Vagina (tissue), 2 donors: ENCODE data around the gene LMO2. TPM values are rescaled to one million over a fixed set of nuclear protein-coding genes. Genes with fewer than 3 reads are reported as not detected.

Source experiments
- DNase-seq, 2 donors: peaks; one replicate each; pipeline ENCODE4 v3.0.0-alpha.2; 2017; ENCODE audit errors: extremely low spot score in 2 of 2
- H3K27ac ChIP-seq: fragments of 200-600 bp; sonication (generic); one replicate; pipeline ENCODE4 v1.5.1; 2019
- H3K27me3 ChIP-seq: fragments of 200-600 bp; sonication (generic); one replicate; pipeline ENCODE4 v1.5.1; 2019
- H3K36me3 ChIP-seq, 2 donors: fragments of 200-600 bp; sonication (generic); one replicate each; pipeline ENCODE4 v1.5.1; 2017 to 2019
- H3K4me1 ChIP-seq: fragments of 200-600 bp; sonication (generic); one replicate; pipeline ENCODE4 v1.5.1; 2019
- H3K4me3 ChIP-seq, 2 donors: fragments of 200-600 bp; sonication (generic); 1 replicate in 1 of 2; 2 replicates in 1 of 2; pipeline ENCODE4 v1.5.1; 2016 to 2019
- H3K9me3 ChIP-seq: fragments of 200-600 bp; sonication (generic); one replicate; pipeline ENCODE4 v1.5.1; 2019
- POLR2A ChIP-seq, 2 donors: fragments of 450-650 bp; IDR thresholded peaks; one replicate each; pipeline ENCODE4 v1.6.1; 2017; ENCODE audit warnings: antibody characterized with exemption in 2 of 2, mild to moderate bottlenecking in 2 of 2, moderate library complexity in 2 of 2
- POLR2AphosphoS5 ChIP-seq, 2 donors: sonication (generic); formaldehyde crosslinking; IDR thresholded peaks; one replicate each; pipeline ENCODE4 v1.9.0; 2017; ENCODE audit warnings: antibody characterized with exemption in 2 of 2, mild to moderate bottlenecking in 2 of 2, low read depth in 1 of 2; ENCODE audit not compliant: insufficient read depth in 1 of 2
- intact Hi-C: fragments of 100-400 bp; cut with DNase I; formaldehyde crosslinking; loops from one replicate; pipeline ENCODE4 v1.15.1; 2023
- total RNA-seq: library from RNA; depleted of rRNA; stranded (reverse); fragments of >200 nt; gene quantifications from one replicate; pipeline ENCODE4 v1.2.3, GENCODE V29; 2016
- TF ChIP-seq, protein P1 (sequence below), 3 experiments: fragments of 450-650 bp in 2 of 3; fragments of 200-600 bp in 1 of 3; sonication (generic) in 1 of 3; IDR thresholded peaks; one replicate each; pipeline ENCODE4 v1.5.1; 2017 to 2019; ENCODE audit warnings: antibody characterized with exemption in 3 of 3, mild to moderate bottlenecking in 2 of 3, moderate library complexity in 2 of 3

Gene LMO2
- total RNA-seq, 1 donor from 2014 or later: 26.5 TPM

DNA sequence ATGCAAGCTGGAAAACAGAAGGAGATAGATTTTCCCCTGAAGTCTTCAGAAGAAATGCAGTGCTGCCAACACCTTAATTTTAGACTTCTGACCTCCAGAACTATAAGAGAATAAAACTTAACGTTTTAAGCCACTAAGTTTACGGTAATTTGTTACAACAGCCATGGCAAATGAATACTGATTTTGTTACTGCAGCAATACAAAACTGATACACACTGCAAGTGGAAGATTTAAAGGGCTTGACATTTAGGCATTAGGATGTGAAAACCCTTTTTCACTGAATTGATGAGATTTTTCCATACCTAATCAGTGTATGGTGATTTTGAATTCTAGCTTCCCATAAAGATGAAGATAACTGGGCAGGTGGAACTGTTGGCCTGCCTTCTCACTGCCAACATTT is 22.1 kb upstream of the LMO2 start:
- Histone ChIP-seq H3K27ac (no peak overlapping the region), H3K36me3 (no peaks in the 10 kb centered on the region), H3K4me3 (no peak overlapping the region), H3K4me1 (peaks cover 28% of the 10 kb centered on the region), H3K9me3 (no peaks in the 10 kb centered on the region), H3K27me3 (no peaks in the 10 kb centered on the region)
- no peak for TF ChIP-seq POLR2AphosphoS5 (IDR thresholded peaks at IDR 0.05; ENCODE audit: insufficient read depth in 1 of 2, low read depth in 1 of 2)
- TF ChIP-seq, protein P1, sequence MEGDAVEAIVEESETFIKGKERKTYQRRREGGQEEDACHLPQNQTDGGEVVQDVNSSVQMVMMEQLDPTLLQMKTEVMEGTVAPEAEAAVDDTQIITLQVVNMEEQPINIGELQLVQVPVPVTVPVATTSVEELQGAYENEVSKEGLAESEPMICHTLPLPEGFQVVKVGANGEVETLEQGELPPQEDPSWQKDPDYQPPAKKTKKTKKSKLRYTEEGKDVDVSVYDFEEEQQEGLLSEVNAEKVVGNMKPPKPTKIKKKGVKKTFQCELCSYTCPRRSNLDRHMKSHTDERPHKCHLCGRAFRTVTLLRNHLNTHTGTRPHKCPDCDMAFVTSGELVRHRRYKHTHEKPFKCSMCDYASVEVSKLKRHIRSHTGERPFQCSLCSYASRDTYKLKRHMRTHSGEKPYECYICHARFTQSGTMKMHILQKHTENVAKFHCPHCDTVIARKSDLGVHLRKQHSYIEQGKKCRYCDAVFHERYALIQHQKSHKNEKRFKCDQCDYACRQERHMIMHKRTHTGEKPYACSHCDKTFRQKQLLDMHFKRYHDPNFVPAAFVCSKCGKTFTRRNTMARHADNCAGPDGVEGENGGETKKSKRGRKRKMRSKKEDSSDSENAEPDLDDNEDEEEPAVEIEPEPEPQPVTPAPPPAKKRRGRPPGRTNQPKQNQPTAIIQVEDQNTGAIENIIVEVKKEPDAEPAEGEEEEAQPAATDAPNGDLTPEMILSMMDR (IDR thresholded peaks at IDR 0.05): no peak
- no peak for TF ChIP-seq POLR2A (IDR thresholded peaks at IDR 0.05)
- intact Hi-C loops: no loop called here
- no peak for DNase-seq

DNA sequence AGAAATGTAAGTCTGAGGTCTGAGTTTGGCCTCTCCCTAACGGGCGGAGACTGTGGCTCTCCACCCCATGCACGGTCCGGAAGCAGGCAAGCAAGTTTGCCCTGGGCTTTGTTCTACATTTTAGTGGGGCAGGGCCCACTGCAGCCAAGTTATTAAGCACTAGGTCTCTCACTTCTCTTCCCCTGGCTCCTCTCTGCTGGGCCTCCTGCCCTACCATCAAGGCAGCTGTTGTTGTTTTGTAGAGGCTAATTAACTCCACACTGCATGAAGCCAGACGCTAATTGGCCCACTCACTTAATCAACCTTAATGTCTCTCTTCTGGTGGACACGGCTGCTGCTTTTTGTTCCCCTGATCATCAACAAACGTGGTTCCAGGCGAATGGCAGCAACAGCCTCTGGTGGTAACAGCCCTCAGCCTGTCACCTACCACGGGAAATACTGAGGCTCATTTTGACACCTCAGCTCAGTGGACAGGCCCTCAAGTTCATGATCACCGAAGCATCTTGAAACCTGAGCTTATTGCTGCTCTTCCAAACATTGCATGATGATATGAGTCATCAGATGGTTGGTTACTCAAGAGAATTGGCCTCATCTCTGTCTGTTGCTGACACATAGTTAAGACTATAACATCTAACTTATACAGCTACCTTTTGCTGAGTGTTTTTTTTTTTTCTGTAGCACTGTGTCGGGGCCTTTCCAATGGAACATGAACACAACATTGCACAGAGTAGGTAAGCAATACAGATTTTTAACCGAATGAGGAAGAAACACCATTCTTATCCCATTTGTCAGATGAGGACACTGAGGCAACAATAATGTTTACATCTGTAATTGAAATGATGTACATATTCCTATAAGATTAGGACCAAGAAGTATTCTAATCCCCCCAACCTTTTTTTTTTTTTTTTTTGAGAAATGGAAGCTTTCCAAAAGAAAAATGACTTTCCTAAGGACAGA is 20.8 kb upstream of the LMO2 start:
- Histone ChIP-seq H3K9me3 (no peaks in the 10 kb centered on the region), H3K4me1 (peaks cover 32% of the 10 kb centered on the region), H3K27me3 (no peaks in the 10 kb centered on the region), H3K27ac (peak overlapping the region; percentile 68), H3K36me3 (no peaks in the 10 kb centered on the region), H3K4me3 (no peak overlapping the region)
- peak in 1 of 2 donors; percentile 67 for TF ChIP-seq POLR2AphosphoS5 (IDR thresholded peaks at IDR 0.05; ENCODE audit: insufficient read depth in 1 of 2, low read depth in 1 of 2)
- TF ChIP-seq POLR2A (IDR thresholded peaks at IDR 0.05): no peak
- intact Hi-C loops: no loop called here
- no peak for DNase-seq

DNA sequence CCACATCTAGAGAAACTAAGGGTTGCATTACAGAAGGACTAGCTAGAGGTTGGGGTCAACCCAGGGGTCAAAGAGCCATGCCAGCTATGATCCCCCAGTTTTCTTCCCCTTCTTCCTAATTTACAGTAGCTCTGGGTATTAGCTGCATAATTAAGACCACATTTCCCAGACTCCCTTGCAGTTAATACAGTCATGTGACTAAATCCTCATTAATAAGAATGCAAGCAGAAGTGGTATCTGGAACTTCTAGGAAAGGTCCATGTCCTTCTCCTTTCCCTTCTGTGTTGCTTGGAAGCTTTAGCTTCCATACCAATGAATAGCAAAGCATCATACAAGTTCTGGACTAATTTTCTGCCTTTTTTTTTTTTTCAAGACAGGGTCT is 19.1 kb upstream of the LMO2 start:
- Histone ChIP-seq H3K27me3 (no peaks in the 10 kb centered on the region), H3K4me3 (no peak overlapping the region), H3K9me3 (no peaks in the 10 kb centered on the region), H3K27ac (no peak overlapping the region), H3K4me1 (peaks cover 32% of the 10 kb centered on the region), H3K36me3 (no peaks in the 10 kb centered on the region)
- TF ChIP-seq POLR2AphosphoS5 (IDR thresholded peaks at IDR 0.05; ENCODE audit: insufficient read depth in 1 of 2, low read depth in 1 of 2): no peak
- no peak for TF ChIP-seq POLR2A (IDR thresholded peaks at IDR 0.05)
- TF ChIP-seq, protein P1 (IDR thresholded peaks at IDR 0.05): no peak
- intact Hi-C loops: no loop called here
- no peak for DNase-seq

DNA sequence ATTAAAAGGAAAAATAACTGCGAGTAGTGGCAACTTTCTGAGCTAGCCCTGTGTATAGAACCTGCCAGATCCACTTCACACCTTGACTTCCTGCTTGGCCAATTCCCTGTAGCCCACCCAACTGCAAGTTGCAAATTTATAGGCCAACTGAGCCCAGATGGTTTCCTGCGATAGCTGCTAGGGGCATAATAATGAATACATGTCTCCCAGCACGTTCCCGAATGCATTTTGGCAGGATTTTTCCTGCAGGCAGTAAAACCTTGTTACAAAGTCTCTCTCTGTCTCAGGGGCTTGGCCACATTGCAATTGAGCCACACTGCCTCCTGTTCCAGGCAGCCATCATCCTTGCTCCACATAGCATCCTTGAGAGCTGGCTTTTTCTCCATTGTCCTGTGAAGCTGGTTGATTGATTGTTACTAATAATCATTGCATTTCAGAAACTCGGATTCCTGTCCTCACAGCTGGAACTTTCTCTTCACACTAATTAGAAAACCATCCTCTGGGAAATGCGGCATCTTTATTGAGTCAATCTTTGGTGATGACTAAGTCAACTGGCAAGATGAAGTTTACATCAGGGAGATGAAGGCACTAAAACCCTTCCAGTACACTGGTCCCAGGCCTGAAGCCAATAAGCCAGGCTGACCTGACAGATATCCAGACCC is 18.6 kb upstream of the LMO2 start:
- H3K4me1 ChIP-seq: peaks cover 32% of the 10 kb centered on the region
- H3K36me3 ChIP-seq: no peaks in the 10 kb centered on the region
- H3K27ac ChIP-seq: no peak overlapping the region
- intact Hi-C loops: no loop called here
- H3K4me3 ChIP-seq: no peak overlapping the region
- no peaks in the 10 kb centered on the region for H3K9me3 ChIP-seq
- H3K27me3 ChIP-seq: no peaks in the 10 kb centered on the region
- no peak for DNase-seq
- TF ChIP-seq POLR2A (IDR thresholded peaks at IDR 0.05) (no peak), POLR2AphosphoS5 (IDR thresholded peaks at IDR 0.05; ENCODE audit: insufficient read depth in 1 of 2, low read depth in 1 of 2) (no peak)
- TF ChIP-seq, protein P1 (IDR thresholded peaks at IDR 0.05): no peak

DNA sequence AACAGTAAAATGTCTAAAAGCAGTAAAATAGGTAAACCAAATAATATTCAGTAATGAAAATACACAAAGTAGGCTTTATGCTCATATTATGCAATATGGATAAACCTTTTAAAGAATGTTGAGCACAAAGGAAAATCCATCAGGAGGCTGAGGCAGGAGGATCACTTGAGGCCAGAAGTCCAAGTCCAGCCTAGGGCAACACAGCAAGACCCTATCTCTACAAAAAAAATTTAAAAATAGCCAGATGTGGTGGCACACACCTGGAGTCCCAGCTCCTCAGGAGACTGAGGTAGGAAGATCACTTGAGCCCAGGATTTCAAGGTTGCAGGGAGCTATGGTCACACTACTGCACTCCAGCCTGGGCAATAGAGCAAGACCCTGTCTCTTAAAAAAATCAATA is 17.7 kb upstream of the LMO2 start:
- H3K27ac ChIP-seq: no peak overlapping the region
- no peak overlapping the region for H3K4me3 ChIP-seq
- no peak for DNase-seq
- no peaks in the 10 kb centered on the region for H3K36me3 ChIP-seq
- no peaks in the 10 kb centered on the region for H3K9me3 ChIP-seq
- peaks cover 32% of the 10 kb centered on the region for H3K4me1 ChIP-seq
- TF ChIP-seq POLR2A (IDR thresholded peaks at IDR 0.05): no peak
- TF ChIP-seq POLR2AphosphoS5 (IDR thresholded peaks at IDR 0.05; ENCODE audit: insufficient read depth in 1 of 2, low read depth in 1 of 2): no peak
- TF ChIP-seq, protein P1 (IDR thresholded peaks at IDR 0.05): no peak
- intact Hi-C loops: no loop called here
- H3K27me3 ChIP-seq: no peaks in the 10 kb centered on the region
